GM19099 (cell line): ENCODE results near the gene CATSPERD.

ENCODE experiments used
- POLR2A ChIP-seq: IDR thresholded peaks from 3 replicates; pipeline ENCODE4 v1.6.1; 2011; ENCODE audit warnings: low read depth; ENCODE audit not compliant: insufficient read length; ENCODE audit errors: extremely low read depth

CATSPERD gene

DNA sequence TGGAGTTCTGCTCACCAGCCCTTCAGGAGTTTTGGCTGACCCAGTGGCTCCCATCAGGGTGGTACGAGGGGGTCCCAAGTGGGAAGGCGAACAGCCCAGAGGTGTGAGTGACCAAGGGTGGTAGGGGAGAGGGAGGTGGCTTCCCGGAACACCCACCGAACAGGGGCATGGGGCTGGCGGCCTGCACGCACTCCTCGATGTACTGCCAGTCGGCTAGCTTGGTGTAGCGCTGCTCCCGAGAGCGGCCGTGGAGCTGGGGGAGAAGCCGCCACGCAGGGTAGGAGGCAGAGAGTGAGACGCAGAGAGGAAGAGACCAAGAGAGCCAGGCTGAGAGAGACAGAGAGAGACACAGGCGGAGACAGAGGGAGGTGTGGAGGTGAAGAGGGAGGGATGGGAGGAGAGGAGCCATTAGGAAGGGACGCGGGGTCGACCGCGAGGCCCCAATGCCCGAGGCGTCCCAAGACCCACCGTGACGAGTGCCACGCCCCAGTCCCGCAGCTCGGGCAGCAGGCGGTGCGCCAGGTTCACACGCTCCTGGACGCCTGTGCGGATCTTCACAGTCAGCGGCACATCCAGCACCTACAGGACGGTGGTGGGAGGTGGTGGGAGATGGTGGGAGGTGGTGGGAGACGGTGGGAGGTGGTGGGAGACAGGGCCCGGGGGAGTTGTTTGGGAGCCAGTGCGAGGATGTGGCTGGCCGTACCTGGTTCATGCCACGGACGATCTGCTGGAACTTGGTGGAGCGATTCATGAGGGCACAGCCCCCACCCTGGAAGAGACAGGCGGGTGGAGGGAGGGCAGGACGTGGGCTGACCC lies 66.4 kb downstream of the CATSPERD start:
- TF ChIP-seq POLR2A: no peak

- TF ChIP-seq POLR2A: no peak
Measured at GRCh38 chr19:5787409-5788182, 67.2 kb downstream of the CATSPERD start.

DNA sequence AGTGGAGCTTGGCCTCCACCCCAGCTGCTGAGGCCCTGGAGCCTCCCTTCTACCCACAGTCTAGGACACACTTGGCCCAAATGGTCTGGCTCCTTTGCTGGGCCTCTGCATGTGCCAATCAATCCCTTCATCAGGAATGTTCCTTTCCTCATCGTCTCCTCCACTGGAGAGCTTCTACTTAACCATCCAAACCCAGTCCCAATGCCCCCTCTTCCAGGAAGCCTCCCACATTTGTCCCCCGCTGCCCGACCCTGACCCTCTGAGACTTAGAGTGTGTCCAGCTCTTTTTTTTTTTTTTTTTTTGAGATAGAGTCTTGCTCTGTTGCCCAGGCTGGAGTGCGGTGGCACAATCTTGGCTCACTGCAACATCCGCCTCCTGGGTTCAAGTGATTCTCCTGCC lies 68.0 kb downstream of the CATSPERD start:
- TF ChIP-seq POLR2A: no peak

- TF ChIP-seq POLR2A: no peak
Measured at GRCh38 chr19:5789351-5789761, 68.9 kb downstream of the CATSPERD start.

GRCh38 chr19:5789886-5790558 lies 69.6 kb downstream of the CATSPERD start:
- no peak for TF ChIP-seq POLR2A

- peak; percentile 84 for TF ChIP-seq POLR2A
Measured at GRCh38 chr19:5790559-5791520, 70.4 kb downstream of the CATSPERD start, which contains the start of gene DUS3L. DUS3L (minus strand) TSS chr19:5791163; CDS start chr19:5791141, 22 bp downstream.

GRCh38 chr19:5792224-5792623 lies 71.8 kb downstream of the CATSPERD start:
- no peak for TF ChIP-seq POLR2A

GRCh38 chr19:5793188-5793587 lies 72.8 kb downstream of the CATSPERD start:
- no peak for TF ChIP-seq POLR2A

GRCh38 chr19:5795382-5795919 lies 75.0 kb downstream of the CATSPERD start:
- no peak for TF ChIP-seq POLR2A

DNA sequence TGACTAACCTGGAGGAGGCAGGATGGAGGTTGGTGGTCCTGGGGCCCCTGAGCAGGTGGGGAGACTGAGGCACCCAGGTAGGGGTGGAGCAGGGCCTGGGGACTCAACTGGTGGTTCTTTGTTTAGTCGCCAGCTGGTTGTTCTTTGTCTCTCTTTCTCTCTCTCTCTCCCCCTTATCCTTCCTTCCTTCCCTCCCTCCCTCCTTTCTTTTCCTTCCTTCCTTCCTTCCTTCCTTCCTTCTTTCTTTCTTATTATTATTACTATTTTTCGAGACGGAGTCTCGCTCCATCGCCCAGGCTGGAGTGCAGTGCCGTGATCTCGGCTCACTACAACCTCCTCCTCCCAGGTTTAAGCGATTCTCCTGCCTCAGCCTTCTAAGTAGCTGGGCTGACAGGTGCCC lies 77.8 kb downstream of the CATSPERD start:
- TF ChIP-seq POLR2A: no peak

- no peak for TF ChIP-seq POLR2A
Measured at GRCh38 chr19:5799247-5800241, 79.1 kb downstream of the CATSPERD start.

DNA sequence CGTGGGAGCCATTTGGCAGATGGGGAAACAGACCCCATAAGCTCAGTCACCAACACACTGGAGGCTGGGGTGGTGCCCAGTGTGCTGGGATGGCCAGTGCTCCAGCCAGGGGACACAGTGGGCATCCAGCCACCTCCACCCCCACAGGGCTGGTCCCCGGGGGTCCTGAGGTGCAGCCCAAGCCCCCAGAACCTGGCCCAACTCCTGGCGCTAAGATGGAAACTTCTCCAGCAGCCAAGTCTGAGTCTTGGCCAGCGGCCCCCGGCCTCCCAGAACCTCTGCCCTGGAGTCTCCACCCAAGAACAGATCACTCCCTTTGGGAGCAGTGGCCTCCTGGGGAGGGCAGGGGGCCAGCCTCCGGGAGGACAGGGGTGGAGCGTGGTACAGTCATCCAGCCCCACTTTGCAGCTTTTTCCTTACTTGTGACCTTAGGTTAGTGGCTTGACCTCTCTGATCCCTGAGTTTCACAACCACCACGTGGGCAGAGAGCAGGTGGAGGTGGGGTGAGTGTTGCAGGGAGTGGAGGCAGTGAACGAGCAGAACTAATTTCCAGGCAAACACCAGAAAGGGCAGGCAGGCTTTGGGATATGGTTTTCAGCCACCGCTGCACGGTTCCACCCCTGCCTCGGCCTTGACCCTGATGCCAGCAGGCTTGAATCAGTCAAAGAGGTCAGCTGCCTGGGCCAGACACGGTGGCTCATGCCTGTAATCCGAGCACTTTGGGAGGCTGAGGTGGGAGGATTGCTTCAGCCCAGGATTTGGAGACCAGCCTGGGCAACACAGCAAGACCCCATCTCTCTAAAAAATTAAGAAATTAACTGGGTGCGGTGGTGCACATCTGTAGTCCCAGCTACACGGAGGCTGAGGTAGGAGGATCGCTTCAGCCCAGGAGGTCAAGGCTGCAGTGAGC lies 80.2 kb downstream of the CATSPERD start:
- no peak for TF ChIP-seq POLR2A
